Measurements from ENCODE around the gene IL17RB. TPM values are rescaled to one million over a fixed set of nuclear protein-coding genes. Genes with fewer than 3 reads are reported as not detected.

The IL17RB gene
- total RNA-seq, 1 experiment from 2014 or later, result not detected

DNA sequence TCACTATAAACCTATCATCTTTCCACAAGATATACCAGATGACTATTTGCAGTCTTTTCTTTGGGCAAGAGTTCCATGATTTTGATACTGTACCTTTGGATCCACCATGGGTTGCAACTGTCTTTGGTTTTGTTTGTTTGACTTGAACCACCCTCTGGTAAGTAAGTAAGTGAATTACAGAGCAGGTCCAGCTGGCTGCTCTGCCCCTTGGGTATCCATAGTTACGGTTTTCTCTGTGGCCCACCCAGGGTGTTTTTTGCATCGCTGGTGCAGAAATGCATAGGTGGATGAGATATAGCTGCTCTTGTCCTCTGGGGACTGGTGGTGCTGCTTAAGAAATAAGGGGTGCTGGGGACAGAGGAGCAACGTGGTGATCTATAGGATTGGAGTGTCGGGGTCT lies 33.9 kb upstream of the IL17RB start:
- DNase-seq (ENCODE audit: low read depth), result no peak

DNA sequence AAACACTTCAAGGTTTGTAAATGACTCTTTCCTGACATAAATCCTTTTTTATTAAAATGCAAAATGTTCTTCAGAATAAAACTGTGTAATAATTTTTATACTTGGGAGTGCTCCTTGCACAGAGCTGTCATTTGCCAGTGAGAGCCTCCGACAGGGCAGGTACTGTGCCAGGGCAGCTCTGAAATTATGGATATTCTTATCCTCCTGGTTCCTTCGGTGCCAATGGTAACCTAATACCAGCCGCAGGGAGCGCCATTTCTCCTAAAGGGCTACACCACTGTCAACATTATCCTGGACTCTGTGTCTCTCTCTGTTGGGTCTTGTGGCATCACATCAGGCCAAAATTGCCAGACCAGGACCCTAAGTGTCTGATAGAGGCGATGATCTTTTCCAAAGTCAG lies 33.1 kb upstream of the IL17RB start:
- DNase-seq (ENCODE audit: low read depth), result no peak

DNA sequence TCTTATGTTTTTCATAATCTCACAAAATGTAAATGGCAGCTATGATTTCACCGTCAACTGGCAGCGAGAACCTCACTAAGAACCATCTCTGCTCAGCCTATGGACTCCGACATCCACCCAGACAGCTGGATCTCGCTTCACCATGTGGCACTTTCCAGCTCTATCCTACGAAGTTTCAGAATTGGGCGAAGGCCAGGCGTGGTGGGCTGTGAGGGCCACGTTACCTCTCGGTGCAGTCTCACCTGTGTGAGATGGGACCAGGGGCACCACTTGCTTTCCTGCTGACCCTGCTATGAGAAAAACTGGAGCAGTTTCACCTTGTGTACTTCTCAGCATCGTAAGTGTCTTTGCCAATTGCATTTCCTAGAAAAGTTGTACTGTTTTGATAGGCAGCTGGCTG lies 32.5 kb upstream of the IL17RB start:
- DNase-seq (ENCODE audit: low read depth), result no peak

DNA sequence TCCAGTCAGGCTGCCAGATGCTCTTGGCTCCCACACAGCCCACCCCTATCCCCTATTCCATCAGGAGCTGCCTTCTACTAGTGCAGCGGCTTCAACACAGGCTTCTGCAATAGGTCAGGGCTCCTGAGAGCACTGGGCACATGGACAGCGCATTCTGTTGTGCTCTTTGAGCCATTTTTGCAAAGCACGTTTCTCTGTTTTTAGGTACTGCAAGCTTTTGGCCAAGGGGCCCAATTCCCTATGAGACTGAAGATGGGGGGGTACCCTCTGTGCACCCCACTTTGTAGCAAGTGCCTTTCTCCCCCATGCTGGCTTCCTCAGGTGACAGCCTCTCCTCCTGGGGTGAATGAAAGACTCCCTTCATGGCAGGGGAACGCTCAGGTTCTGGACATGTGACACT lies 31.3 kb upstream of the IL17RB start:
- DNase-seq (ENCODE audit: low read depth), result no peak

DNA sequence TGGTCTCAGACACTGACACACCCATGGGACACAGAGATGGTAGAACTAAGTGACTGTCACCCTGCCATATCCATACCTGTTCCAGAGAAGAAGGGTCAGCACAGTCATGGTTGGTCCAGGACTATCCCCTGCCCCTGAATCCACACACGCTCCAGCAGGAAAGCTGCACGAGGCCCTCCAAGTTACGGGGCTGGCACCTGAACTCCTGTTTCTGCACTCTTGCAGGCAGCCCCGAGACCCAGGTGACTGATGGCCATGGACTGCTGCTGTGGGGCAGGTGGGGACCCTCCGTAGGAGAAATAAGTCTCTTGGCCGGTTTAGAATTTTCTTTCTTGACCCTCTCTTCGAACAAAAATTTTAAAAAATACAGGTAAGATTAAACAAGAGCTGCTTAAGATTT lies 30.7 kb upstream of the IL17RB start:
- DNase-seq (ENCODE audit: low read depth), result no peak

DNA sequence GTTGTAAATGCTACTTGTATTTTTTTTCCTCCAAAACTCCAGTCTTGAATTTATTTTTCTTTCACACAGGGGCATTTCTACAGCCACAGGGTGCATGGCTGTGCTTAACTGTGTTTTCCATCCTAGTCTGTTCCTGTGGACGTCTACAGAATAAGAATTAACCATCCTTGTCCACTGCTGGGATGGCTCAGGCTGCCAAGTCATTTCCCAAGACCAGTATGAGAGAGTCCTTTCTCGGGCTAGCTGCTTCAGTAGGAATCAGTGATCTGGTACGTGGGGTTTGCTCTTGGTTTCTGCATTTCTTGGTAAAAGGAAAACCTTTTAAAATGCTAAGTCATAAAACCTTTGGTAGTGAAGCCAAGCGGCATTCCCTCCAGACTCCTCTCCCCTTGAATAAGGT lies 29.9 kb upstream of the IL17RB start:
- no peak for DNase-seq (ENCODE audit: low read depth)

DNA sequence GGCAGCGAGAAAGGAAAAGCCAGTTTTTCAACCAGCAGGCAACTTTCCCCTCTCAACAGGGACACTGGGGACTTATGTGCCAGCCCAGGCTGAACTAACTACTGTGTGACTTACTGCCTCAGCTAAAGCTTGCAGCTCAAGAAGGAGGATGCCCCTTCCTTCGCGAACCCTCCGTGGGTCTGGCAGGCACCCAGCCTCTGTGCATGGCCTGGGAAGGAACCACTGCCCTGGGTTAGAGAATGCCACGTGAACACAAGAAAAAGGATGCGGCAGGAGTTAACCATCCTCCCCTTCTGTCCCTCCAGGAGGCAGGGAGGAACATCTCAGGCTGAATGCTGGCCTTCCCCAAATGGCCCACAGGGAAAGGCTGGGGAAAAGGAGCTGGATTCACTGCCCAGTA lies 29.2 kb upstream of the IL17RB start:
- no peak for DNase-seq (ENCODE audit: low read depth)

DNA sequence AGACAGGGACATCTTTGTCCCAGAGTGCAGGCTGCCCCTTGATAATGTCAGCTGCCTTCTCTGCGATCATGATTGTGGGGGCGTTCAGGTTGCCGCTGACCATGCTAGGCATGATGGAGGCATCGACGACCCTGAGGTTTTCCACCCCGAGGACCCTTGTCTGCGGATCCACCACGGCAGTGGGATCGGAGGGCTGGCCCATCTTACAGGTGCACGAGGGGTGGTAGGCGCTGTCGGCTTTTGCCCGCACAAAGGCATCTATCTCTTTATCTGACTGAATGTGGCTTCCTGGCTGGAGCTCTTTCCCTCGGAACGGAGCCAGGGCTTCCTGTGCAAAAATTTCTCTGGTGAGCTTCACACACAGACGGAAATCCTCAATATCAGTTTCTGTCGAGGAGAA lies 28.6 kb upstream of the IL17RB start:
- no peak for DNase-seq (ENCODE audit: low read depth)

DNA sequence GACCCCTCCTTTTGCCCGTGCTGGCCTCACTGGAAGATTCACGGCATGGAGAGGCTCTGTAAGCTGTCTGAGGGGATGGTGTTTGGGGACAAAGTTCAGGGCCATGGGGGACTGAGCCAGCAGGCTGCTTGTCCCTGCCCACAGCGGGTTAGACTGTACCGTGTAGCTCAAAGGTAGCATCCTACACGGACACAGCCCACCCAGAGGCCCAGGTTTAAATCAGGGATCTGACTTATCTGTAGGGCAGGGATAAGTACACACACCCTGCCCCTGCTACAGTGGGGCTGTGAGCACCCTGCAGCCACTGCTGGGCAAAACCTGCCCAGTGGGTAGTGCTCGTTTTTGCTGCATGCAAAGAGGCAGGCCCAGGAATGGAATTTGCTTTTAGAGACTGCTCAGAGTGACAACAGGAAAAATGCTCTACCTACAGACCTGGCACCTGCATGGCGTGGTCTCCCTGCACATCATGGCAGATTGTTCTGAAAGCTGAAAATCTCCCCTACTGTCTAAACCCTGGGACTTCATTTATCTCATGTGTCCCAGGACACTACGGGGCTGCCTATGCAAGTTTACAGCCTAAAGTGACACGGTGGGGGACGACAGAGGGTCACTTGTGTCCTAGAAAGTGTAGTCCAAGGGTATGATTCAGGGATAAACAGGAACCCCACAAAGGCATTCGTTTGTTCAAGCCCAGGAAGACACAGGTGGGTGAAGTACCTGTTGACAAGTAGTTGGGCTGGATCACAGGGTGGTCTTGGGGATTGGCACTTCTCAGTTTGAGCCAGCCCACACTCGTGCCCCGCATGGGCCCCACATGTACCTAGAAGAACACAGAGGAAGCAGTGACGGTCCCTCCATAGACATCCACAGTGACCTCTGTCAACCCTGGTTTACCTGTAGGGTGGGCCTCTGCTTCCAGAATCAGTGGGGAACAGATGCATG lies 27.9 kb upstream of the IL17RB start:
- DNase-seq (ENCODE audit: low read depth), result no peak

DNA sequence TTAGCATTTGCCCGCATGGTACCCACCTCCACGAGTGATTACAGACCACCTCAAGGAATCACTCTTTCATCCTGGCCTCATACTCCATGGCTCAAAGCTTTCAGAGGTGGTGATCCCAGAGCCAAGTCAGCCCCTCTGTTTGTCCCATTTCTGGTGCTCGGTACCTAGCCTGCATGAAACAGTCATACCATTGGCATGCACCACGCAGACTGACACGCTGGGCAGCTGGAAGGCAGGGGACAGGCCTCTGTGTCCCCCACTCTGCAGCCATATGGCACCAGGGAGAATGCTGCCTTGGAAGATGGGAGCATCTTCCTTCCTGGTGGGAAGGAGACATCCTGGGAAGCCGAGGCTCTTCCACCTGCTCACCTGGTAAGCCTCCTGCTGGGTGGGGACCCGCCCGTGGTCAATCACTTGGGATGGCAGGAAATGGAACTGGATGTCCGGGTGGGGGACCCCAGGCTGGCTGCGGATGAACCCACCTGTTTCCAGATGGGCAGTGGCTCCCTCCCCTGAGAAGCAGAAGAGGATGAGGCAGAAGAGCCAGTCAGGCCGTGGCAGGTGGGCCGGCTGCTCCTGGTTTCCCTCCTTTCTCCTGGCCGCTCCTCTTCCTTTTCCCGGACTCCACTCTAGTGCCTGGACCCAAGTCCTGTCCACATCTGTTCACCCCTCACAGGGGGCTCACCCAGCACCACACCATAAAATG lies 27.1 kb upstream of the IL17RB start:
- DNase-seq (ENCODE audit: low read depth), result no peak

DNA sequence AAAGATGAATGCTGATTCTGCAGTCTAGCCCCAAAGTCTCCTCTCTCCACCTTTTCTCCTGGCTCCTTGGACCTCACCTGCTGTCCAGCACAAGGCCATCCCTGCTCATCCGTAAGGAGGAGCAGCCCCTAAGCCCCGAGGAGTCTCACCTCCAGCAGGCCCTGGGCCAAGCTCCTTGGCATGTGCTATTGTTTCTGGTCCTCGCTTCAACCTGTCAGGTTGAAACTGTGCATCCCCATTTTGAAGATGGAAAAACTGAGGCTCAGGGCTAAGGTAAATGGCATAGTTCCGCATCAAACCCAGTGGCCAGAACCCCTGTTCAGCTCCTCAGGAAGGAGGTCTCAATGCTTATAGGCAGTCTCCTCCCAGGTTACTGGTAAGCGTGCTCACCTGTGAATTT lies 26.3 kb upstream of the IL17RB start:
- no peak for DNase-seq (ENCODE audit: low read depth)

DNA sequence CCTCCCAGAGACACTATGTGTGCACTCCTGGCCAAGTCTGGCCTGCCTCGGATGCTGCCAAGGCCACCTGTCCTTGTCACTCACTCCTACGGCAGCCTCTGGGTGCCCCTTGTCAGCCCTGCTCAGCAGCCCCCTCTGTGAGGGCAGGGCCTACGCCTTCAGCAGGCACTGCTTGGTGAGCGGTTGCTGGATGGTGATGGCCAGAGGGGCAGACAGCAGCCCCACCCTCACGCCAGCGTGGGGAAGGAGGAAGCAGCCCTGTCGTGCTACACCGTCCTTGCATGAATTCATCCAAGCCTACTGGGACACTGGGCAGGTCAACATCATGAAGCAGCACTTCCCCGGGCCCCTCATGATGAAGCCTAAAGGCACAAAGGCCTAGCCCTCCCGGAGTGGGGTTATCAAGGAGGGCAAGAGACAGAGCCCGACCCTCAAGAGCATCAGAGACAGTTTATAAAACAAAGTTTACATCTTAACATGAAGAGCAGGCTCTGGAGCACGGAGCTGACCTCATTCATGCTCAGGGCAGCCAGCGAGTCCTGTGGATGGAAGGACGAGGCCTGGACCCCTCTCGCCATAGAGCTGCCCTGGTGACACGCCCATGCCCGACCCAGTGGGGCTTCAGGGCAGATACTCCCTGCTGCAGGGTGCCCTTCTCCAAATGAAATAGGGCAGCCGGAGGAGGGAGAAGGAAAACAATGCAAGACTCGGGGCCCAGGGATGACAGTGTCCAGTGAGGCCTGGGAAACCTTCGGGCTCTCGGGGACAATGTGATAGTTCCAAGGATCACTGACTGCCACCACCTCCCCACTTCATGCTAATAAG lies 25.4 kb upstream of the IL17RB start:
- no peak for DNase-seq (ENCODE audit: low read depth)

DNA sequence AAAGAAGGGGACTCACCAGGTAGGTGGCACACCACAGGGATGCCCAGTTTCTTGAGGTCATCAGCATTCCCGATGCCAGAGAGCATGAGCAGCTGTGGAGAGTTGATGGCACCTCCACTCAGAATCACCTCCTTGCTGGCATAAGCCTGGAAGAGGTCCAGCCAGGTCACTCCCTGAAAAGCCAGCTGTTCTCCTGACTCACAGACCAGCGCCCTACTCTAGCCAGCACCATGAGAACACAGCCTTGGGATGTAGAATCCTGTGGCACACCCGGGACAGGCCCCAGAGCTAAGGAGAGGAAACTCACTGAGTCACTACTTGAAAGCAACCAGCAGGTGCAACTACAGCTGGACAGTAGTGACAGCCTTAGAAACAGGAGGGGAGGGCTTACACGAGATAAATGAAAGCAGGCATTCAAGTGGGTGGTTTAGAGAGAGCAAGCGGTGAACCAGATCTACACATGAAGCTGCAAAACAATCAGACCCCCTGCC lies 24.7 kb upstream of the IL17RB start:
- peak; percentile 39 for DNase-seq (ENCODE audit: low read depth)

DNA sequence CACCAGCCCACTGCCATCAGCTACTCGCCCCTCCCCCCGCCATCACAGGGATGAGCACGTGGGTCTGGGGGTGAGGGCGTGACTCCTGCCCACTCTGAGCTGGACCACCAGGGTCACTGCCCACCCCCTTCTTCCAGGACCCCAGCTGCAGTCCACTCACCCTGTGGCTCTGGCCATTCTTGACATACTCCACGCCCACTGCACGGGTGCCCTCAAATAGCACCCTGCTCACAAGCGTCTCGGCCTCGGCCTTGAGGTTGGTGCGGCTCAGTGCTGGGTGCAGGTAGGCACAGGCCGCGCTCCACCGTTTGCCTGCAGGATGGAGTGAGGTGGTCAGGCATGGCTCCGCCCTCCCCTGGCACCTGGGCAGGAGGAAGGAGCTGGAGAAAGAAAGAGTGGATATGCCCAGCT lies 24.0 kb upstream of the IL17RB start:
- DNase-seq (ENCODE audit: low read depth), result no peak

DNA sequence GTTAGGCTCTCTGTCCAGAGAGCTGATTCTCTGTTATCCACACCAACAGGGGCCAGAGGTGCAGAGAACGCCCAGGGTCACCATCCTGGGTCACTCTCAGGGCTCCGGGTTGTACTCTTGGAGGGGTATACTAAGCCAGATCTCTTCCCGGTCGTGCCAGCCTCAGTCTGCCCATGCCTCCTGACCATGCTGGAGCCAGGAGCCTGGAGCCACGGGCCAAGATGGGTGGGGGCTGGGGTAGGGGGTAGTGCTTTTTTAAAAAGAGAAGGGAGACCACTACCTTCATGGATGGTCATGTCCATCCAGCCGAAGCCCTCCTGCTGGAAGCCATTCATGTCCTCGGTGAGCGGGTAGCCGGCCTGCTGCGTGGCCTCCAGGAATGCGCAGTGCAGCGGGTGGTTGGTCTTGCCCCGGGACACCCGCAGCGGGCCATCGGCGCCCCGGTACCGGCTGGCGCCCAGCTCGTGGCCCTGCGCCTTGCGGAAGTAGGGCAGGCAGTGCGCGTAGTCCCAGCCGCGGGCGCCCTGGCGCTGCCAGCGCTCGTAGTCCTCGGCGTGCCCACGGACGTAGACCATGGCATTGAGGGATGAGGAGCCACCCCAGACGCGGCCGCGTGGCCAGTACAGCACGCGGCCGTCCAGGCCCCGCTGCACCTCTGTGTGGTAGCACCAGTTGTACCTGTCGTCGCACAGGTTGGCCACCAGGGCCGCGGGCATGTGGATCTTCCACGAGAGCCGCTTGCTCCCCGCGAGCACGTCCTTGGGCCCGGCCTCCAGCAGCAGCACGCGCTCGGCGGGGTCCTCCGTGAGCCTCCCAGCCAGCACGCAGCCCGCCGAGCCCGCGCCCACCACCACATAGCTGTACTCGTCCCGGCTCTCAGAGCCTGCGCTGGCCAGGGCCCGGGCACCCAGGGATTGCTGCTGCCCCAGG lies 23.1 kb upstream of the IL17RB start:
- DNase-seq (ENCODE audit: low read depth), result no peak

DNA sequence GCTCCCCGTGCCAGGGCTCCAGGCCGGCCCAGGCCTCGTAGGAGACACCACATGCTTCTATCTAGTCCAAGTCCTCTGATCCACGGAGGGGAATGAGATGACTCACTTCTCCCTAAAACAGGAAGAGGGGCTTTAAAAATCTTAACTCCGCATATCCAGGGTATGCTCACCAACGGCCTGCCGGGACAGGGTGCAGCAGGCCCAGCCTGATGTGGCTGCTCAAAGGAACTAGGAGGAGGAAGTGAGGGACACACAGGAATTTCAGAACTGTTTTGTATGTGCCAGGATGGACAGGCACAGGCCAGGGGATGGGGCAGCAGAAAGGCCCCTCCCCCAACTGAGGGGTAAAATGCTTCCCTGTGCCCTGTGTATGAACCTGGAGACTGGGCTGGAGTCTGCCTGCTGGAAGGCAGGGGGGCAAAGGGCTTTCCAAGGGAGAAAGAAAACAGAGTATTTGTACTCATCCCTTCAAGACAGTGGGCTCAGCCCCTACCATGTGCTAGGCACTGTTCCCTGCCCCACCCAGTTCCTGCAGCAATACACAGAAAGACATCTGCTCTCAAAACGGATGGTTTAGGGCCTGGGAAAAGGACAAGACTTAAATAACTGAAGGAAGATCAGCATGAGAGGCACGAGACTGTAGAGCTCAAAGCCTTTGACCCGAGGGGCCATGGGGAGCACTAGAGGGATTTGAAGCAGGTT lies 22.3 kb upstream of the IL17RB start:
- no peak for DNase-seq (ENCODE audit: low read depth)

DNA sequence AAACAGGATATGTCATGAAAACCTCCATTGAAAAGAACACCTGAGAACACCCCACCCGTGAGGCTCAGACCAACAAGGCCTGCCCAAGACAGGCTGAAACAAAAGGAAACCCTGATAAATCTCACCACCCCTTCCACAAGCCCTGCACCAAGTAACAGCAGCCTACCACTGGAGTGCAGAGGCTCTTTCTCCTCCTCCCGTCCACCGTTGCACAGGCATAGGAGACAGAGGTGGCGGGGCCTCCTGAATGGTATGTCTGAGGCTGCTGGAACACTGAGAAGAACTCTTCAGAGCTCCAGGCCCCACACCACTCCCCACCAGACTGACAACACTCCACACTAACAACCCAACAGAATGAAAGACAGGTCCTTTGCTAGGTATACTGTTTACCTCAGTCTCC lies 21.6 kb upstream of the IL17RB start:
- no peak for DNase-seq (ENCODE audit: low read depth)

DNA sequence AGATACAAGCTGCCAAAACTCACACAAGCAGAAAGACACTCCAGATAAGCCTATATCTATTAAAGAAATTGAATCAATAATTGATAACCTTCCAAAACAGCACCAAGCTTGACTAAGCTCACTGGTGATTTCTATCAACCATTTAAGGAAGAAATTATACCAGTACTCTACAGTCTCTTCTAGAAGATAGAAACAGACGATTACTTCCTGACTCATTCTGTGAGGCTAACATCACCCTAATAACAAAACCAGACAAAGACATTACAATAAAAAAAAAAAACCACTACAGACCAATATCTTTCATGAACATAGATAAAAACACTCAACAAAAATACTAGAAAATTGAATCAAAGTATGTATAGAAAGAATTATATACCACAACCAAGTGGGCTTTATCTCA lies 20.3 kb upstream of the IL17RB start:
- no peak for DNase-seq (ENCODE audit: low read depth)

DNA sequence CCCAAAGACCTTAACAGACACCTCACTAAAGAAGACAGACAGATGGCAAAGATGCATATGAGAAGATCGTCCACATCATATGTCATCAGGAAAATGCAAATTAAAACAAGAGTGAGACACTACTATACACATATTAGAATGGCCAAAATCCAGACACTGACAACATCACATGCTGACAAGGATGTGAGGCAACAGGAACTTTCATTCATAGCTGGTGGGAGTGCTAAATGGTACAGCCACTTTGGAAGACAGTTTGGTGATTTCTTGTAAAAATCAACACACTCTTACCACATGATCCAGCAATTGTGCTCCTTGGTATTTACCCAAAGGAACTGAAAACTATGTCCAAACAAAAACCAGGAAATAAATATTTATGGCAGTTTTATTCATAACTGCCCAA lies 17.8 kb upstream of the IL17RB start:
- no peak for DNase-seq (ENCODE audit: low read depth)

DNA sequence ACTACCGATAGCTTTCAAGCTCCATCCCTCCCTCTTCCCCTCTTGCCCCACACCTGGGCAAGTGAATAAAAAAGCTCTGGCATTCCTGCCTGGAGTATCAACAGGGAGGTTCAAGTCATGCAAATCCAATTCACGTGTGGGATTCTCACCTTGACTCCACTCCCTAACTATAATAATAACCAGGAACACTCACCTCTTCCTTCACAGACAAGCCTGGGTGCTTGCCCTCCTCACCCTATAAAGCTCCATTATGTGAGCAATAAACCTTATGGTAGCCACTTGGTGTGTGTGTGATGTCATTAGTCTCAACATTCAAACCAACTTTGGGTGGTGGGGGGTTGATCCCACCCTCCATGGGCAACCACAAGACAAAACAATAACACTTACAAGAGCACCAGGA lies 16.8 kb upstream of the IL17RB start:
- no peak for DNase-seq (ENCODE audit: low read depth)

All from RPMI7951 (cell line).